ENCODE data around the gene ZC3H4.

The ZC3H4 gene

DNA sequence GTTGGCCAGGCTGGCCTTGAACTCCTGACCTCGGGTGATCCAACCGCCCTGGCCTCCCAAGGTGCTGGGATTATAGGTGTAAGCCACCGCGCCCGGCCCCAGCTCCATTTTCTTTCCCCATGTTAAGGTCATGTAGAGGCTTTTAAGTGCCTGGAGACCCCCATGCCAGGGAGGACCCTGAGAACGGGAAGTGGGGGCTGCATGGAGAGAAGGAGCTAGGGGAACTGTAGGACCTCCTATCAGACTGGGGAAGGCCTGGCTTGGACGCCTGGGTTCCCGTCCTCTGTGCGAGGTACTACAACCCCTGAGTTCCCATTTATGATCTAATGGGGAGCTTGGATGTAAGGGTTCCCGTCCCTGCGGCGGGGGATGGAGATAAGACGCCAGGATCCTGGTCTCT, 94.7 kb downstream of the ZC3H4 start:
- no peak for DNase-seq
